Liver (tissue), 9 donors: ENCODE measurements around the gene DMD. TPM values are rescaled to one million over a fixed set of nuclear protein-coding genes. Genes with fewer than 3 reads are reported as not detected.
A peak's percentile ranks its signal among the peaks of the same experiment; 100 is the strongest.

Experiments
- DNase-seq: peaks from one replicate; pipeline ENCODE4 v3.0.0-alpha.2; 2017; ENCODE audit warnings: low spot score
- H3K27ac ChIP-seq, 2 donors: one replicate each; pipeline ENCODE4 v1.7.0; 2013; ENCODE audit warnings: inconsistent platforms in 2 of 2, low read length in 2 of 2, control low read depth in 1 of 2, low read depth in 1 of 2, mild to moderate bottlenecking in 1 of 2
- H3K27me3 ChIP-seq, 4 donors: one replicate each; pipeline versions ENCODE4 v1.6.1 to v1.7.0; 2013; ENCODE audit warnings: low read length in 3 of 4, inconsistent platforms in 1 of 4, mild to moderate bottlenecking in 1 of 4, moderate library complexity in 1 of 4; ENCODE audit not compliant: control insufficient read depth in 4 of 4, insufficient read depth in 4 of 4
- H3K36me3 ChIP-seq, 4 donors: one replicate each; pipeline versions ENCODE4 v1.6.1 to v1.7.0; 2013; ENCODE audit warnings: low read length in 3 of 4, mild to moderate bottlenecking in 3 of 4, low read depth in 1 of 4, moderate library complexity in 1 of 4; ENCODE audit not compliant: control insufficient read depth in 4 of 4, insufficient read depth in 3 of 4
- H3K4me1 ChIP-seq, 4 donors: one replicate each; pipeline versions ENCODE4 v1.6.1 to v1.7.0; 2013; ENCODE audit warnings: low read length in 3 of 4, mild to moderate bottlenecking in 3 of 4, moderate library complexity in 1 of 4; ENCODE audit not compliant: control insufficient read depth in 4 of 4, insufficient read depth in 4 of 4
- H3K4me3 ChIP-seq, 3 donors: one replicate each; pipeline versions ENCODE4 v1.6.1 to v1.7.0; 2013; ENCODE audit warnings: low read length in 3 of 3, control low read depth in 1 of 3, low read depth in 1 of 3, mild to moderate bottlenecking in 1 of 3
- H3K9ac ChIP-seq, 2 donors: one replicate each; pipeline ENCODE4 v1.7.0; 2013; ENCODE audit warnings: low read length in 2 of 2, mild to moderate bottlenecking in 2 of 2, moderate library complexity in 2 of 2, control low read depth in 1 of 2, low read depth in 1 of 2
- H3K9me3 ChIP-seq, 4 donors: one replicate each; pipeline versions ENCODE4 v1.6.1 to v1.7.0; 2013; ENCODE audit warnings: low read length in 3 of 4; ENCODE audit not compliant: control insufficient read depth in 4 of 4
- CTCF ChIP-seq: fragments of 150-350 bp; IDR thresholded peaks from 2 replicates; pipeline ENCODE4 v1.5.1; 2017; ENCODE audit warnings: improper control_type of control experiment, low read depth, low read length; ENCODE audit not compliant: missing input control
- FOXA1 ChIP-seq: IDR thresholded peaks from 2 replicates; pipeline ENCODE4 v1.6.1; 2016; ENCODE audit warnings: antibody characterized with exemption
- FOXA2 ChIP-seq: IDR thresholded peaks from 2 replicates; pipeline ENCODE4 v1.6.1; 2016; ENCODE audit warnings: antibody characterized with exemption
- GABPA ChIP-seq, 2 donors: IDR thresholded peaks in 1 of 2; conservative IDR thresholded peaks in 1 of 2; 2 replicates each; pipeline ENCODE4 v1.6.1; 2016; ENCODE audit warnings: antibody characterized with exemption in 2 of 2, mild to moderate bottlenecking in 1 of 2, moderate library complexity in 1 of 2
- HNF4A ChIP-seq, 2 donors: conservative IDR thresholded peaks; 2 replicates each; pipeline ENCODE4 v1.6.1; 2016; ENCODE audit warnings: antibody characterized with exemption in 2 of 2, mild to moderate bottlenecking in 2 of 2
- HNF4G ChIP-seq: IDR thresholded peaks from 2 replicates; pipeline ENCODE4 v1.6.1; 2016; ENCODE audit warnings: antibody characterized with exemption
- JUND ChIP-seq, 2 donors: IDR thresholded peaks; 2 replicates each; pipeline ENCODE4 v1.6.1; 2016; ENCODE audit warnings: antibody characterized with exemption in 2 of 2
- MAX ChIP-seq: IDR thresholded peaks from 2 replicates; pipeline ENCODE4 v1.6.1; 2016; ENCODE audit warnings: antibody characterized with exemption
- NR2F2 ChIP-seq: IDR thresholded peaks from 2 replicates; pipeline ENCODE4 v1.6.1; 2016; ENCODE audit warnings: antibody characterized with exemption
- RAD21 ChIP-seq, 2 donors: IDR thresholded peaks; 2 replicates each; pipeline ENCODE4 v1.6.1; 2016; ENCODE audit warnings: antibody characterized with exemption in 2 of 2, mild to moderate bottlenecking in 2 of 2
- REST ChIP-seq: IDR thresholded peaks from 2 replicates; pipeline ENCODE4 v1.6.1; 2016; ENCODE audit warnings: antibody characterized with exemption, mild to moderate bottlenecking
- RXRA ChIP-seq, 2 donors: IDR thresholded peaks; 2 replicates each; pipeline ENCODE4 v1.6.1; 2017 to 2018; ENCODE audit warnings: antibody characterized with exemption in 2 of 2, mild to moderate bottlenecking in 1 of 2
- SP1 ChIP-seq: IDR thresholded peaks from 2 replicates; pipeline ENCODE4 v1.6.1; 2018; ENCODE audit warnings: antibody characterized with exemption, mild to moderate bottlenecking
- TAF1 ChIP-seq: conservative IDR thresholded peaks from 2 replicates; pipeline ENCODE4 v1.6.1; 2016; ENCODE audit warnings: antibody characterized with exemption, mild to moderate bottlenecking
- YY1 ChIP-seq: IDR thresholded peaks from 2 replicates; pipeline ENCODE4 v1.6.1; 2016; ENCODE audit warnings: antibody characterized with exemption, mild to moderate bottlenecking
- ZBTB33 ChIP-seq: IDR thresholded peaks from 2 replicates; pipeline ENCODE4 v1.6.1; 2016; ENCODE audit warnings: antibody characterized with exemption
- WGBS: extraction: QIAGEN DNeasy Blood & Tissue Kit; methylation state at CpG from one replicate; pipeline ENCODE4 v1.1.7; 2013; 5-methylcytosine and 5-hydroxymethylcytosine counted together
- polyA plus RNA-seq, 2 donors: library from polyadenylated mRNA; stranded (reverse) in 1 of 2; unstranded in 1 of 2; fragments of 200-250 nt in 1 of 2; fragments of >200 nt in 1 of 2; fragmentation: Nextera tagmentation in 1 of 2; extraction: Ambion mirVana in 1 of 2; gene quantifications; one replicate each; pipeline versions ENCODE4 v1.2.1 to v1.2.3, GENCODE V29; 2013 to 2015
- total RNA-seq, 2 donors: library from RNA; depleted of rRNA; stranded (reverse); fragments of >200 nt; gene quantifications; one replicate each; pipeline ENCODE4 v1.2.3, GENCODE V29; 2014
- donor health status: healthy.
- donor health status: healthy.
- donor health status: healthy.
- donor health status: healthy.
- donor health status: healthy.

The DMD gene
- total and polyA plus RNA-seq, 4 donors = 14.6 to 61.9 (median 23.9) TPM

GRCh38 chrX:32010212-32010611, 1201.1 kb downstream of the DMD start:
- no peak for TF ChIP-seq CTCF
- TF ChIP-seq YY1 = no peak
- TF ChIP-seq HNF4A (conservative IDR thresholded peaks at IDR 0.05) = peak in 1 of 2 donors; percentile 19
- peak in 1 of 2 donors; percentile 28 for TF ChIP-seq JUND (IDR thresholded peaks at IDR 0.05)
- TF ChIP-seq RXRA (IDR thresholded peaks at IDR 0.05) = no peak
- TF ChIP-seq RAD21 (IDR thresholded peaks at IDR 0.05) = peak in 1 of 2 donors; percentile 22
- Histone ChIP-seq H3K27ac (peak overlapping the region in 1 of 2 donors; percentile 37), H3K36me3 (no peaks in the 10 kb centered on the region), H3K27me3 (no peaks in the 10 kb centered on the region), H3K4me3 (no peak overlapping the region), H3K9ac (no peak overlapping the region), H3K4me1 (peaks cover 0 to 5% (median under 1%) of the 10 kb centered on the region in 4 donors), H3K9me3 (no peaks in the 10 kb centered on the region)
- no peak for DNase-seq
- 33% methylated on average over 4 of the region's 4 CpGs for WGBS

- H3K9me3 ChIP-seq = no peaks in the 10 kb centered on the region
- no peaks in the 10 kb centered on the region for H3K36me3 ChIP-seq
- peak overlapping the region; percentile 13 to 42 for H3K27ac ChIP-seq
- no peak for TF ChIP-seq SP1
- no peak for TF ChIP-seq NR2F2
- no peak for TF ChIP-seq ZBTB33
- TF ChIP-seq RXRA (IDR thresholded peaks at IDR 0.05) = peak in 1 of 2 donors; percentile 10
- no peak for TF ChIP-seq MAX
- H3K9ac ChIP-seq = no peak overlapping the region
- no peak for DNase-seq
- 12% methylated on average over 4 of the region's 4 CpGs for WGBS
- no peaks in the 10 kb centered on the region for H3K27me3 ChIP-seq
- H3K4me1 ChIP-seq = no peaks in the 10 kb centered on the region
- no peak overlapping the region for H3K4me3 ChIP-seq
These were observed 1217.7 kb downstream of the DMD start for GRCh38 chrX:31993637-31994036.

- WGBS = 46% methylated on average over 5 of the region's 5 CpGs
- no peaks in the 10 kb centered on the region for H3K9me3 ChIP-seq
- H3K4me3 ChIP-seq = peak overlapping the region in 1 of 3 donors; percentile 6
- no peaks in the 10 kb centered on the region for H3K27me3 ChIP-seq
- no peak overlapping the region for H3K9ac ChIP-seq
- DNase-seq = no peak
- H3K36me3 ChIP-seq = no peaks in the 10 kb centered on the region
- no peaks in the 10 kb centered on the region for H3K4me1 ChIP-seq
- H3K27ac ChIP-seq = no peak overlapping the region
- TF ChIP-seq NR2F2 (no peak), ZBTB33 (no peak), HNF4A (conservative IDR thresholded peaks at IDR 0.05) (peak in 1 of 2 donors; percentile 51), FOXA2 (no peak), FOXA1 (no peak), JUND (IDR thresholded peaks at IDR 0.05) (no peak), CTCF (peak; percentile 23), TAF1 (no peak), HNF4G (no peak), GABPA (IDR thresholded peaks at IDR 0.05 in 1 of 2, conservative IDR thresholded peaks at IDR 0.05 in 1 of 2) (no peak), REST (no peak)
These were observed 1222.4 kb downstream of the DMD start for GRCh38 chrX:31988975-31989374.
